HL-60/S4 treated with phorbol 12-myristate 13-acetate at 8.2 ng/mL for 4 days and 3 days (cell line): Measurements from ENCODE around the gene RASGEF1B.

Experiments used
- in situ Hi-C: fragments of 300-500 bp; cut with MboI; formaldehyde crosslinking; loops from 2 replicates; pipeline ENCODE4 v1.15.0; 2022; ENCODE audit warnings: low sequenced_read_pairs

RASGEF1B gene

GRCh38 chr4:81406481-81406880, 65.2 kb downstream of the RASGEF1B start:
- in situ Hi-C loops = loop anchor here (10.0 to 25.0 kb wide), 2 partner anchors 428 to 806 kb away; no protein-coding TSS in a partner anchor

DNA sequence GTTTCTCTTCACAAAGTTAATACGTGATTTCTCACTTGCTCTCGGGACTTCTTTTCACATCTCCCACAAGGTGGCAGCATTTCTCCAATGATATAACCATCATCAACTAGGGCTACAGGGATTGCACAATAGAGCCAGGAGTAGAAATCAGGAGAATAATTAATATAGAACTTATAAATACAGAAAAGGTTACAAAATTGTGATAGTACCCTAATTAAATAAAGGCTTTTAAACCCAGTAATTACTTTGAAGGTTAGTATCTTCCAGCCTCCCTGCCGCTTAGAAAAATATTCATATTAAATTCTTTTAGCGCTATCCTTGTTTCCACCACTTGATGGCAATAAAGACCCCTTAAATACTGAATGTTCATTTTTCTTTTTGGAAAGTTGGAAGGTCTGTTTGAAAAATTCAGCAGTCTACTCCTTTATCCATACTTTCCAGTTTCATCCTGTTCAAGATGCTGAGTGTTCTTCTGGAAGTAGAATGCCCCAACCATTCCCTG, 65.8 kb downstream of the RASGEF1B start:
- in situ Hi-C loops = loop anchor here (10.0 to 25.0 kb wide), 2 partner anchors 429 to 806 kb away; no protein-coding TSS in a partner anchor

- in situ Hi-C loops = loop anchor here (10.0 to 25.0 kb wide), 2 partner anchors 430 to 808 kb away; no protein-coding TSS in a partner anchor
Observed at GRCh38 chr4:81404741-81405140, 67.0 kb downstream of the RASGEF1B start.

DNA sequence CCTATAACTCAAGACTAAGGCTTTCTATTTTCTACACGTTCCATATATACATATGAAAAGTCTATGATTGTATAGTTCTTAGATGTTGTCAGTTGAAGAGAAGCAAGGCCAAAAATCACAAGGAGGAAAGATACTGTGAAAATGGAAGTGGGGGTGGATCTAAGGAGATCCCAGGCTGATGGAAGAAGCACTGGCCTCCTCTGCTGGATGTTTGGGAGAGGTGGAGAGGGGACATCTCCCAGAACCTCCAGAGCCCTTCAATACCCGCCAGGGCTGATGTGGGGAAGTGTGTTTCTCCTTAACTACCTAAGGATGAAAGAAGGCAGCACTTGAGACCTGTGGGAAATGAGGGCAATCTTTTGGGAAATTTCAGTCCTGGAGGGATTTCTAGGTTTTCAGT, 67.4 kb downstream of the RASGEF1B start:
- in situ Hi-C loops = loop anchor here (10.0 to 25.0 kb wide), 2 partner anchors 431 to 808 kb away; no protein-coding TSS in a partner anchor

DNA sequence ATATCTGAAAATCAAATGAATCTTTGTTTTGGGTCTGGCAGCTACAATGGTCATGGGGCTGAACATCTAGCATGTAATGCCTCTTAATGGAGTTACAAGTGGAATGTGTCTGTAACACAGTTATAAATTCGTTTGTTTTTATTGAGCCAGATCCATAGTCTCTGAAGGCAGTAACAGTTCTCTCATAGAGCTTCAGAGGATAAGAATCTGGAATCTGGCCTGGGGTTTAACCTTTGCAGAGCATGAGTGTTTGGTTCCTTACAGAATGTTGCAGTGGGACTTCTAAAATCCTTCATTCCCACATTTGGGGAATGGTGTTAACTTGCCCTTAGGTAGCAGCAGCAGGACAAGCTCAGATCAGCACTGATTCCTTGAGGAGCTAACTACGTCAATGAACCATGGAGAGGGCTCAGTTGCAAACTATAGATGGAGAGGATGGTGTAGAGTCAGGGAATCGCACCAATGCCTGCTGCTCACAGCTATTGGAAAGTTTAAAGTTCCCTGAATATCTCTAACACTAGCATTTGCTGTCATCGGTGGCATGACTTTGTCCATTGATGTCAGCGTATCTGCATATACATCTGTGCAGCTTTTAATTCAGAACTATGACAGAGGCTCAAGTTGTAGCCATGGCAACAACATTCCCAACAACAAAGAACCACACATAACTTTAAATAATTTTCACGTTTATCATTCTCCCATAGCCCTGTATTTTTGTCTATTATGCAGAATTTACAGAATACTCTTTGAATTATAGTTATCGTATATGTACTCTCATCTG, 72.2 kb downstream of the RASGEF1B start:
- in situ Hi-C loops = loop anchor here (10.0 to 25.0 kb wide), 2 partner anchors 435 to 813 kb away; no protein-coding TSS in a partner anchor

GRCh38 chr4:81398379-81398778, 73.3 kb downstream of the RASGEF1B start:
- in situ Hi-C loops = no loop called here

GRCh38 chr4:81397635-81398034, 74.1 kb downstream of the RASGEF1B start:
- in situ Hi-C loops = no loop called here

- in situ Hi-C loops = no loop called here
Observed at GRCh38 chr4:81395239-81395638, 76.5 kb downstream of the RASGEF1B start.

DNA sequence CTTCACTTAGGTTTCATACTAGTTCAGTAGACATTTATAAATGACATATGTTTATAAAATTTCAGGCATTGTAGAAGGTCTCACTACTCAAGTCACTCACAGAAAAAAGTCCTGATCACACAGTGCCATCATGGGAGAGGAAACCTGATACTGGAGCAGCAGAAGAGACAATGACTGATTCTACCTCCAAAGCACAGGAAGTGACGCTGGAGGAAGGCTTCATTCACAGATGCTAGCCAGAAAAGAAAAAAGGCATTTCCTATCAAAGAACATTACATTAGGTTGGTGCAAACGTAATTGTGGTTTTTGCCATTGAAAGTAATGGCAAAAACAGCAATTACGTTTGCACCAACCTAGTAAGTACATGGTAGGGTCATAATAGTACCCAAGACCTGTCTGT, 79.5 kb downstream of the RASGEF1B start:
- in situ Hi-C loops = no loop called here

- in situ Hi-C loops = no loop called here
Observed at GRCh38 chr4:81389720-81390119, 82.0 kb downstream of the RASGEF1B start.

DNA sequence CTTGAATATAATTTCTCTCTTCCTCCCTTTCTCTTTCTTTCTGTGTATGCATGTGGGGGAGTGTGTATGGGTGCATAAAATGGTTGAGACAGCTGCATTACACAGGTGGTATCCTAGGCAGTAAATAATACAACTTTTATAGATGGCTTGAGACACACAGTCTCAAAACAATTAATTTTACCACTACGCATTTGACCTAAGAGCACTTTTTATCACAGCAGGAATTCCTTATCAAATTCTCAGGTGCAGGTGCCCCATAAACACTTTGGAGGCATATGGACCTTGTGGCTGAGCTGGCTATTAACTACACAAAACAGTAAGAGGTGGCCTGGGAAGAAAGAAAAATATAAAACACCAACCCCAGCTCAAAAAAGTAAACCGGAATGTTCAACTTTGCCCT, 91.3 kb downstream of the RASGEF1B start:
- in situ Hi-C loops = no loop called here

DNA sequence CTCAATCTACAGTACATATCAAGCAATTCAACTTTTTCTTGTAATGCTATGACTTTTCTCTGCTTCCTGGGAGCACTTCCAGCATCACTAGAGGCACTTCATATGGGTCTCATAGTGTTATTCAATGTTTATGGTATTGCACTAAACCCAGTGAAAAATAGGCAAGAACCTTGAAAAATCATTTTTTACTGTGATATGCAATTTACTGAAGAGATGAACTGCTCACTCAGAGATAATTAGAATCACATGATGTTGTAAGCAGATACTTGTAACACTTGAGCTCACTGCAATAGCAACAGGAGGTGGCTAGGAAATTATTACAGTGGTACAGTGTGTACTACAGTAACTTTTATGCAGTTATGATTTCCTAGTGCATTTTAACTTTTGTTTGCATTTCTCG, 93.3 kb downstream of the RASGEF1B start:
- in situ Hi-C loops = no loop called here

DNA sequence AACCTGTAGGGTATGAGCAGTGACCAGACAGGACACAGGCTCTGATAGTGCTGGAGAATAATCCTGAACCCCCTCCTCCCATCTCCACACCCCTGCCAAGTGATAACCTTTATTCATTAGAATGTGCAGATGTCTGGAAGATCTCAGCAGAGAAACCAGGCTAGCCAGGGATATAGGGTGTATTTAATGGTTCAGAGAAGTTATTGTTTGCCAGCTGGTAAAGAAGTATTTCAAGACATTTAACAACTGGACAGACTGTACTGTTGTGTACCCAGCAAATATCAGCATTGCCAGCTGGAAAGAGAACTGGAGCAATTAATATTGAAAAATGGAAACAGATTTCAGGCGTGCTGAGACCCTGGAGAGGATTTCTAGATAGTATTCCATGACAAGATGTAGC, 94.5 kb downstream of the RASGEF1B start:
- in situ Hi-C loops = no loop called here

GRCh38 chr4:81376720-81377119, 95.0 kb downstream of the RASGEF1B start:
- in situ Hi-C loops = no loop called here
